ENCODE results near the gene EIF3I.

- TF ChIP-seq ZNF623 (tag by site-specific recombination; IDR thresholded peaks at IDR 0.05) (no peak), ZNF174 (tag by site-specific recombination; IDR thresholded peaks at IDR 0.05) (no peak), SCRT2 (tag by site-specific recombination; IDR thresholded peaks at IDR 0.05) (no peak), ZNF747 (tag by site-specific recombination; IDR thresholded peaks at IDR 0.05) (no peak), CTCF (tag by site-specific recombination; IDR thresholded peaks at IDR 0.05) (no peak), KLF9 (tag by site-specific recombination; IDR thresholded peaks at IDR 0.05; ENCODE audit: low read depth) (no peak), ZNF670 (tag by site-specific recombination; IDR thresholded peaks at IDR 0.05; ENCODE audit: low read depth) (no peak), ZBTB49 (tag by site-specific recombination; IDR thresholded peaks at IDR 0.05; ENCODE audit: low read depth) (no peak), ZNF660 (tag by site-specific recombination; IDR thresholded peaks at IDR 0.05) (no peak), ZNF239 (tag by site-specific recombination; IDR thresholded peaks at IDR 0.05) (no peak)
Measured at GRCh38 chr1:32223683-32224082, 1.5 kb downstream of the EIF3I start.

All from HEK293 (cell line).